OCI-LY3 (cell line): ENCODE measurements around the gene CMKLR1.

Source experiments
- H2AFZ ChIP-seq: fragments of 200-600, 300-600 bp; shearing (Covaris generic); 2 replicates; pipeline ENCODE4 v1.6.0; 2014; ENCODE audit warnings: antibody characterized with exemption, low read depth, low read length
- H3K27ac ChIP-seq: fragments of 200-600, 300-600 bp; sonication (generic); 2 replicates; pipeline ENCODE4 v1.5.1; 2014; ENCODE audit warnings: mild to moderate bottlenecking, low read length, moderate library complexity, mixed read lengths
- H3K27me3 ChIP-seq: fragments of 200-600, 300-600 bp; sonication (generic); 2 replicates; pipeline ENCODE4 v1.6.1; 2014; ENCODE audit warnings: low read depth, low read length, mixed read lengths
- H3K36me3 ChIP-seq: fragments of 200-600, 300-600 bp; sonication (generic); replicated peaks from 2 replicates; pipeline ENCODE3; 2014; ENCODE audit warnings: low read depth, low read length, mixed read lengths
- H3K4me1 ChIP-seq: fragments of 300-600, 200-600 bp; sonication (generic); 2 replicates; pipeline ENCODE4 v1.6.1; 2014; ENCODE audit warnings: low read length, mixed read lengths
- H3K4me2 ChIP-seq: fragments of 200-600, 300-600 bp; sonication (generic); 2 replicates; pipeline ENCODE4 v1.6.1; 2014; ENCODE audit warnings: low read length, mixed read lengths
- H3K4me3 ChIP-seq: fragments of 300-600, 200-600 bp; sonication (generic); 2 replicates; pipeline ENCODE4 v1.5.1; 2014; ENCODE audit warnings: antibody characterized with exemption, mild to moderate bottlenecking, low read length, moderate library complexity
- H3K79me2 ChIP-seq: fragments of 300-600, 200-600 bp; shearing (Covaris generic); 2 replicates; pipeline ENCODE4 v1.6.1; 2014; ENCODE audit warnings: mild to moderate bottlenecking, low read length, mixed read lengths
- H3K9ac ChIP-seq: fragments of 300-600, 200-600 bp; shearing (Covaris generic); 2 replicates; pipeline ENCODE4 v1.6.0; 2014; ENCODE audit warnings: mild to moderate bottlenecking, low read length, moderate library complexity
- H3K9me3 ChIP-seq: fragments of 200-600, 300-600 bp; shearing (Covaris generic); 2 replicates; pipeline ENCODE4 v1.6.1; 2014; ENCODE audit warnings: low read length, mixed read lengths; ENCODE audit not compliant: insufficient read depth
- H4K20me1 ChIP-seq: fragments of 200-600, 300-600 bp; sonication (generic); 2 replicates; pipeline ENCODE4 v1.6.1; 2016; ENCODE audit warnings: low read length, mixed read lengths; ENCODE audit not compliant: insufficient read depth
- EZH2phosphoT487 ChIP-seq: fragments of 200-600 bp; shearing (Covaris generic); IDR thresholded peaks from 2 replicates; pipeline ENCODE4 v1.6.1; 2018; ENCODE audit warnings: antibody characterized with exemption, mixed run types, low read depth
- TF ChIP-seq, protein P1 (sequence below): fragments of 200-600, 300-600 bp; sonication (generic); IDR thresholded peaks from 2 replicates; pipeline ENCODE4 v1.5.1; 2014; ENCODE audit warnings: antibody characterized with exemption, low read length, low read depth

The CMKLR1 gene

DNA sequence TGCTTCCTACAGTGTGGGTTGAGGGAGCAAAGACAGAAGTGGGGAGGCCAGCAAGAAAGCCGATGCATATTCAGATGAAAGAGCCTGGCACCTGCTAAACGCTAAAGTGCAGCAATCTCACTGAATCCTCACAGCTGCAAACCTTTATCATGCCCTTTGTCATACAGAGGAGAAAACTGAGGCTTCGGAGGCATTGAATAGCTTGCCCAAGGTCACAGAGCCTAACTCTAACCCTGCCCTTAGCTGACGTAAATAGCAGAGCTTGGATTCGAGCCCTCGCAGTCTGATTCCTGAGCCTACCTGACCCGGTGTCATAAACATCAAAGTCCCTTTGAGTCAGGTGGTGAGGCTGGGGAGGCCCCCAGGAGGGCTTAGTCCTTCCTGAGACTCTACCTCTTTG, 54.9 kb downstream of the CMKLR1 start:
- no peaks in the 10 kb centered on the region for H3K9me3 ChIP-seq
- TF ChIP-seq, protein P1, sequence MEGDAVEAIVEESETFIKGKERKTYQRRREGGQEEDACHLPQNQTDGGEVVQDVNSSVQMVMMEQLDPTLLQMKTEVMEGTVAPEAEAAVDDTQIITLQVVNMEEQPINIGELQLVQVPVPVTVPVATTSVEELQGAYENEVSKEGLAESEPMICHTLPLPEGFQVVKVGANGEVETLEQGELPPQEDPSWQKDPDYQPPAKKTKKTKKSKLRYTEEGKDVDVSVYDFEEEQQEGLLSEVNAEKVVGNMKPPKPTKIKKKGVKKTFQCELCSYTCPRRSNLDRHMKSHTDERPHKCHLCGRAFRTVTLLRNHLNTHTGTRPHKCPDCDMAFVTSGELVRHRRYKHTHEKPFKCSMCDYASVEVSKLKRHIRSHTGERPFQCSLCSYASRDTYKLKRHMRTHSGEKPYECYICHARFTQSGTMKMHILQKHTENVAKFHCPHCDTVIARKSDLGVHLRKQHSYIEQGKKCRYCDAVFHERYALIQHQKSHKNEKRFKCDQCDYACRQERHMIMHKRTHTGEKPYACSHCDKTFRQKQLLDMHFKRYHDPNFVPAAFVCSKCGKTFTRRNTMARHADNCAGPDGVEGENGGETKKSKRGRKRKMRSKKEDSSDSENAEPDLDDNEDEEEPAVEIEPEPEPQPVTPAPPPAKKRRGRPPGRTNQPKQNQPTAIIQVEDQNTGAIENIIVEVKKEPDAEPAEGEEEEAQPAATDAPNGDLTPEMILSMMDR = no peak
- TF ChIP-seq EZH2phosphoT487 = no peak

DNA sequence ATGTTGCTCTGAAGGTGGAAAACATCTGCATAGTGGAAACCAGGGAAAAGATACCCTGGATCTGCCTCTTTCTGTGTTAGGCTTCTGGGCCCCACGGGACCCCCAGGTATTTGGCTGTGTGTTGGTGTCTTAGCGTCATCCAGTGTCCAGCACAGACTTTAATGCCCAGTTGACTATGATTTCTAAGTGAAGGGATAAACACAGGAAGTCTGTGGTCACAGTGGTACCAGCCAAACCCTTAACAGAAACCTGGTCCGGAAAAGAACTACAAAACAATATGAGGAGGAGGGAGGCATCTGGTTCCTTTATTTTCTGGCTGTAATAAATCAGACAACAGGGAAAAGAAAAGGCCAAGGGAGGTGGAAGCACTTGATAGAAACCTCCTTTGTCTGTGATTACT, 56.4 kb downstream of the CMKLR1 start:
- Histone ChIP-seq H3K4me3 (no peak overlapping the region), H3K9me3 (no peaks in the 10 kb centered on the region), H3K4me2 (no peak overlapping the region), H3K9ac (no peak overlapping the region), H3K4me1 (peaks cover 14% of the 10 kb centered on the region), H3K27me3 (peaks cover 65% of the 10 kb centered on the region), H4K20me1 (no peaks in the 10 kb centered on the region), H2AFZ (no peak overlapping the region), H3K79me2 (no peaks in the 10 kb centered on the region), H3K36me3 (no peaks in the 10 kb centered on the region), H3K27ac (no peak overlapping the region)
- TF ChIP-seq, protein P1 = no peak
- TF ChIP-seq EZH2phosphoT487 = no peak

More for the DNA sequence above, 54.9 kb downstream of the CMKLR1 start:
- Histone ChIP-seq H3K27ac (no peak overlapping the region), H3K79me2 (no peaks in the 10 kb centered on the region), H3K4me3 (no peak overlapping the region), H3K4me1 (peaks cover 21% of the 10 kb centered on the region), H3K9ac (no peak overlapping the region), H3K36me3 (no peaks in the 10 kb centered on the region), H2AFZ (no peak overlapping the region), H4K20me1 (no peaks in the 10 kb centered on the region), H3K27me3 (peaks cover 61% of the 10 kb centered on the region), H3K4me2 (no peak overlapping the region)

DNA sequence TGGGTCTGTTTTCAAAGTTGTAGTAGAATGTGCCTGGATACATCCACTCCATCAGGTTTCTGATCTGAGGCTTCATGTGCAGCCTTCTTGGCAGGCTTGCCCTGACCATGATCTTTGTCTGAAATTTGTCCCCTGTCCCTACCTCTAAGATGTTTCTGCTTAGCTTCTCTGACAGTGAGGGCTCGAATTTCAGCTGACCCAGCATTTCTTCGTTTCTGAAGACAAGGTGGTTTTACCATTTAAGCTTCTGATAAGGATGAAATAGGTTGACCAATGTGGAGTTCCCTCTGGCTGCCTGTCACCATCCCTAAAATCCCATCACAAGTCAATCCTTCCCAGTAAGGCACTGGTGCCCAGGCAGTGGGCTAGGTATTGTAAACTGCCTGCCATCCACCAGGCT, 57.0 kb downstream of the CMKLR1 start:
- H3K4me1 ChIP-seq = peaks cover 10% of the 10 kb centered on the region
- no peak overlapping the region for H3K27ac ChIP-seq
- no peak overlapping the region for H3K4me2 ChIP-seq
- H3K9ac ChIP-seq = no peak overlapping the region
- H3K9me3 ChIP-seq = no peaks in the 10 kb centered on the region
- peaks cover 65% of the 10 kb centered on the region for H3K27me3 ChIP-seq
- TF ChIP-seq EZH2phosphoT487 = no peak
- TF ChIP-seq, protein P1 = no peak
- no peaks in the 10 kb centered on the region for H3K79me2 ChIP-seq
- H3K36me3 ChIP-seq = no peaks in the 10 kb centered on the region
- no peaks in the 10 kb centered on the region for H4K20me1 ChIP-seq
- no peak overlapping the region for H3K4me3 ChIP-seq
- no peak overlapping the region for H2AFZ ChIP-seq

DNA sequence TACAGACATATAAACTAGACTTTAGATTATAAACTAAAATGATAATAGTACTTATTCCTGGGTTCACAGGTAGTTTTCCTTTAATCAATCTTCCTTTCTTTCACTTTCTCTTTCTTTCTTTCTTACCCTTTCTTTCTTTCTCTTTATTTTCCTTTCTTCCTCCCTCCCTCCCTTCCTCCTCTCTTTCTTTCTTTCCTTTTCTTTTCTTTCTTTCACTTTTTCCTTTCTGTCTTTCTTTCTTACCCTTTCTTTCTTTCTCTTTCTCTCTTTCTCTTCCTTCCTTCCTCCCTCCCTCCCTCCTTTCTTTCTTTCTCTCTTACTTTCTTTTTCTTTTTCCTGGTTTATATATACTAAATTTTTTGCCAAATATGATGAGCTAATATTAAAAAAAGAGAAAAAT, 61.5 kb downstream of the CMKLR1 start:
- Histone ChIP-seq H3K9me3 (no peaks in the 10 kb centered on the region), H3K27ac (no peak overlapping the region), H3K4me1 (no peaks in the 10 kb centered on the region), H4K20me1 (0 out of 2 replicates have a peak, but pooled peaks cover 2% of the 10 kb centered on the region), H3K36me3 (no peaks in the 10 kb centered on the region), H3K9ac (no peak overlapping the region), H3K27me3 (peaks cover 57% of the 10 kb centered on the region), H3K79me2 (no peaks in the 10 kb centered on the region), H3K4me3 (no peak overlapping the region), H3K4me2 (no peak overlapping the region), H2AFZ (no peak overlapping the region)
- TF ChIP-seq, protein P1 = no peak
- TF ChIP-seq EZH2phosphoT487 = no peak
